Measurements from ENCODE around the gene TGFBR3. TPM values are rescaled to one million over a fixed set of nuclear protein-coding genes. Genes with fewer than 3 reads are reported as not detected.
"Not testable (repeated sequence)": the region's sequence is repeated elsewhere in the genome, so short reads cannot be mapped to it uniquely, and the experiment has no call there.

Gene TGFBR3
- polyA plus RNA-seq, 10 donors, result 26.9 to 44.8 (median 33.6) TPM

DNA sequence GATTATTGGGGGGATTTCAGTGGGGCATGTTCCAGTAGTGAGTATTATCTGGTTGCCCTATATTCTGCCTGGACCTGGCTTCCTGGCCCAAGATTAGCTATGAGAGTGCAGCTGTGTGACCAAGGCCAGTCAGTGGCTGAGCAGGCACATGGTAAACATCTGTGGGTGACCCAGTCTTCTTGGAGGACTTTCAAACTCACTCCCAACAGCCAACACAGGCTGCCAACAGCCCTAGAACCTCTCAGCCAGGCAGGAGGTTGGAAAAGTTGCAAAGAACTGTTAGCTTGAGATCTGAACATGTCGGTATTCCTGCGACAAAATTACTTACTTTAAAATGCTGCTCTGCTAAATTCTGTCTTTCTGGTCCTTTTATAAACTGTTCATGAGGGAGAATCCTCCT is 192.4 kb downstream of the TGFBR3 start:
- peak in 1 of 3 donors; percentile 59 for DNase-seq

DNA sequence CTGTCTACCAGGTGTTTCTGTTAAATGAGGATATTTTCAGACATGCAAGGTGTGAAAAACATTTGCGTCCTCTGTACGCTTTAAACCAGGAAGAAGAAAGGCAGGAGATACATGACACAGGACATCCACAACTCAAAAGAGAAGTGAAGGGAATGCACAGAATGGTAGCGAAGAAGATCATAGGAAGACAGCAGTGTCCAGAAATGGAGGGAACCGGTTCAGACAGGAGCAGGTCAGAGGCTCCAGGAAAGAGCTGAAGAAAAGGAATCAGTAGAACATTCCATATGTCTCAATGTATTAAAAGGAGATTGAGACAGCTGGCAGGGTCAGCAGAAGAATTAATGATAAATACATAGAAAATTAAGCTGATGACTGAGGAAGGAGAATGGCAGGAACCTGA is 194.4 kb downstream of the TGFBR3 start:
- DNase-seq, result no peak

DNA sequence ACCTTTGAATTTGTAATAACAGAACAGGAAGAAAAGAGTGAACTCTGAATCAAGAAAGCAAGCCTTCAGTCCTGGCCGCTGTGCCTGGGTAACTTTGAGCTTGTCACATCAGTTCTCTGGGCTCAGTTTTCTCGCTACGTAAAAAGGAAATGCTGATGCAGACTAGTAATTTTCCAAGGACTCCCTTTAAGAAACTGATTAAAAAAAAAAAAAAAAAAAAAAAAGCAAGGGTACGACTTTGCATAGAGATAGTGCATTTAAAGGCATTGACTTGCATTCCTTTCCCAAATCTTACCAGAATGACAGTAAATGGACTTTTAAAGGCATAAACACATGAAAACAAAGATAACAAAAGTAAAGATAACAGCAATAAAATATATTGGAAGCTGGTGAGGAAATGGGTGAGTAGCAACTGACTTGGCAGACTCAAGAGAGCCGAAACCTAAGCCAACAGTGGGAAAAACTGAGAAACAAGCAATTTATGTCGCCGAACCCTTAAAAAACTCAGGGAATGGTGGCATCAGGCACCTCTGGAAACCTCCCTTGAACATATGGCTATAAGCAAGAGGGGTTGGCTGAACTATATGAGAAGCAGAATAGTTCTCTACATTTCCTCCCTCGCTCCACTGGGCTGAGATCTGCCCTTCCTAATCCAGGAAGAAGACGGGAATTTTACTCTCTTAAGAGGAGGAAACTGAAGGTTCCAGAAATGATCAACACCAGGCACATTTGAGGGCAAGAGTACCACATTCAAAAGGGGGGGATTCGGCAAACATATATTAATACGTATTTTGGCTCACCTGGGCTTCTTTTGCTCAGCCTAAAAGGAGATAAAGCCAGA is 196.1 kb downstream of the TGFBR3 start:
- peak in 1 of 3 donors; percentile 26 for DNase-seq

DNA sequence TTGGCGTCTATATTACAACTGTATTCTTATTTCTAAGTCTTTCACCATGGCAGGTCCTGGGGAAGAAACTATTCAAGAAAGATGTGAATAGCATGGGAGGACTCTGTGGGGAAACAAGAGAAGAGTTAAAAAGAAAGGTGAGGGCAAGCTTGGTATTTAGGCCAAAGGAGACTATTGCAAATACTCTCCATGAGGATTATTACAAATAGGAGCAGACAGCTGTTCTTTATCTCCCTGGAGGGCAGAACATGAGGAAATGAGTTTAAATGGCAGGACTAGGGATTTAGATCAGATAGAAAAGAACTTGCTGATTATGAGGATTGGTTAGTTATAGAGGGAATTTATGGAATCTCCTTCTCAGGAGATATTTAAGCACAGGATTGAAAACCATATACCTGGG is 198.5 kb downstream of the TGFBR3 start:
- DNase-seq, result peak in 1 of 3 donors; percentile 20

DNA sequence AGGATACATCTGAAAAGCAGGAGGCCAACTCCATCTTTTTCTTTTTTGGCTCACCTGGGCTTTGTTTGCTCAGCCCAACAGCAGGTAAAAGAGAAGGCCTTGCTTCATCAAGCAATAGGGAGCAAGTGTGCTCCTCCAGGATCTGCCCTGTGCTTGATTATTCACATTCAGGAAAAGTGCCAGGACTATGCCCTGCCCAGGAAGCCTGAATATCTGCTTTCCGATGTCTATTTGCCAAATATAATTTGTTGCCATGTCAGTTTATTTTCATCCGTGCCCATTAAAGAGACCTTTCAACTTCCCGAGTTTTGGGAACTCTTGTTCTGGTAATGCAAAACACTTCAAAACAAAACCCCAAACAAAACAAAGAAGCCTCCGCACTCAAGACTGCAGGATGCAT is 200.0 kb downstream of the TGFBR3 start:
- DNase-seq, result peak in 1 of 3 donors; percentile 17

DNA sequence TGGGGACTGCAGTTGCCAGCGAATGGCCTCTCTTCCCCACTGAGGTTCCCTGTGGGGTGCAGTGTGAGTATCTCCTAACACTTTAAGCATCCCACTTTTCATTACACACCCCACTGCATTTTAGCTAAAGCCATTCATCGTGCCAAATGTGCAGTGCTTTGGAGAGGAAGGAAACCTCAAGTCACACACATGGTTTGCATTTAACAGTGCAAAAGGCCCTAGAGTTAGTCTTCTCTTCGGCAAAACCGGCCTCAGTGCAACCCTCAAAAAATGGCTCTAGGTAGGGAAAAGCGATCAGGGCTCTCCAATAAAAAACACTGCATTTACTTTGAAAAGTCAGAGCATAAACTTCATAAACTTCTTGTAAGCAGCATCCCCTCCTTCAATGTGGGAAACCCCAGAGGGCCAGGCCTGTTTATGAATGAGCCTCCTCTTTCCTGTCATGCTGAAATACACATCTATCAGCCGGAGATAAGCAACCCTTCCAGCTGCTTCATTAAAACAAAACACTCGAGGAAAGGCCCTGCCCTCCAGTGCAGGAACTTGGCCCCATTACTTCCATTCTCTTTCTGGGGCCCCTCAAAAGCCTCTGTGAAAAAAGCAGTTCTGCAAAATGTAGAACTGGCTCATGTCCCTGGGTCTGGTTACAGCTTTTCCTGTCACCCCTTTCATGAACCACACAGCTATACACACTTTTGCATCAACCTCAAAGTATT is 201.3 kb downstream of the TGFBR3 start:
- peak in 1 of 3 donors; percentile 84 for DNase-seq

DNA sequence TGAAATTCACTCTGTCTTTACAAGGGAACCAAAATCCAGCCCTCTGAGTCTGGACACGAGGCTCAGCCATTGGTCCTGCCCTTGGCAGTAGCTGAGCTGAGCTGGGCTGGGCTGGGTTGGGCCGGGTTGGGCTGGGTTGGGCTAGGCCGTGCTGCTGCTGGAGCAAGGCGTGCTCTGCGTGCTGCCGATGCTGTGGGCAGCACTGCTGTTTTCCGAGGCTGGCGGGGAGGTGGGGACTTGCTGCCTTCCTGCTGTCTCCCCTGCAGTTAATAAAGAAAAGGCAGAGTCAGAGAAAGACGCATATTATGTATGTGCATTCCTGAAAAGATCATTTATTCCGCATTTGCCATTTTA is 202.4 kb downstream of the TGFBR3 start:
- DNase-seq, result peak in 1 of 3 donors; percentile 56

DNA sequence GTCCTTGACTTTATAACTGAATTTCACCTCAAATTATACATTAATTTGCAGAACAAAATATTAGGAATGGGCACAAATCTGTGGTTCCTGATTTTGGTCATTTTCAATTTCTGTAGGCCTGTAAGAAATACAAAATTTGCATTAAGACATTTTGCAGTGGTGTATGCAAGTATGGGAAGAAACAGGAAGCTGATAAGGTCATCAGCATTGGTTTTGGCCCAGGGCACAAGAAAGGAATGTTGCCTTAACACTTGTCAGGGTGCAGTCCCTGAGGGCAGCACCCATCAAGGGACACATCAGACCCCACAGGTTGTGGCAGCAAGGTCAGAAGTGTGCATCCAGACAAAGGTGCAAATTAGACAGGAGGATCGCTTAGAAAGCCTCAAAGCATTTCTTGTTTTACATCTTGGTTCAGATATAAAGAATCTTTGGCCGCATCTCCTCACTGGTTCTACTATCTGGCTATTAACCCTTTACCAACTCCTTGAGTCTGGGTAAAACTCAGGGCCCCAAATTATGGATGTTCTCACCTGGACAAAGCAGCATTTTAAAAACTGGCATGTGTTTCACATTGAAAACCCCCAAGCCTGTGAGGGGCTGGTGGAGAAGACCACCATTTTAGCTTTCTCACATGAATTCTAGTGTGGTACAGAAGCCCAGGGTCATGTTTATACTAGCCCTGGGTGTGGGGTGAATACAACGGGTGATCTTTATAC is 202.9 kb downstream of the TGFBR3 start:
- no peak for DNase-seq

DNA sequence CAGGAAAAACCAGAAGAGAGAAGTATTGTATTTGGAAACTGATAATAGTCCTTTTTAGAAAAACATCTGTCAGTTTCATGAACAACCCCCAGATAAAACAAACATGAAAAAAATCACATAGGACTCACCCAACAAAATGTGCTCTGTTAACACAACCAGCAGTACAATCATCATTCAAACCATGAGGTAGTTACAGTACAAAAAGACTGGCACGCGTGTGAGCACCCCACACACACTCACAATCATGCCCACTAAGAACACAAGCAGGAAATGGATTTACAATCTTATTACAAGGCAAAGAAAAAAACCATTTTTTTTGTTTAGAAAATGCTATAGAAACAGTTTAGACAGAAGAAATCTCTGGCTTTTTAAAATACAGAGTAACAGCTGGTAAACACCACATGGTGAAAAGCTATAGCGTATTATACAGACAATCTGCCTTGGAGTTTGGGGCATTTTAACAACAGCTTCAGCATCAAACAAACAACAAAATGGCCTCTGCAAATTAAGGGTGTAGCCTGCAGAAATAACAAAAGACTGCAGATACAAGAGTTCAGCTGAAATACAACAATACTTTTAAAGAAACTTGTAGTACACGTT is 205.3 kb downstream of the TGFBR3 start:
- DNase-seq, result no peak

DNA sequence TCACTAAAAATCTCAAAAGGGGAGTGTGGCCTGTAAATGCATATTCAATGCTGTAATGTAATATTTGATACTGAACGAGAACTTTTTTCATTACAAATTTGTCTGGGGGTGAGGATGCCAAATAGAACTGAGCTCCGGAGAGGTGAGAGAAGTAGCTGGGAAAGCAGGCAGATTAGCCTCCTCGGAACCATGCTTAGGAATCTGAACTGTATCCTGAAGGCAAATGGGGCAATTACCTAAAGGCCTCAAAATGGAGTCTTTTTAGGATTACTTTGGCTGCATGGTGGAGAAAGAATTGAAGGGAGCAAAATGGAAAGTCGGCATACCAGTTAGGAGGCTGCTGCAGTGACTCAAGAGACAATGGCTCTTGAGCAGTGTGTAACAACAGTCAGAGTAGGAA is 206.5 kb downstream of the TGFBR3 start:
- DNase-seq, result no peak

DNA sequence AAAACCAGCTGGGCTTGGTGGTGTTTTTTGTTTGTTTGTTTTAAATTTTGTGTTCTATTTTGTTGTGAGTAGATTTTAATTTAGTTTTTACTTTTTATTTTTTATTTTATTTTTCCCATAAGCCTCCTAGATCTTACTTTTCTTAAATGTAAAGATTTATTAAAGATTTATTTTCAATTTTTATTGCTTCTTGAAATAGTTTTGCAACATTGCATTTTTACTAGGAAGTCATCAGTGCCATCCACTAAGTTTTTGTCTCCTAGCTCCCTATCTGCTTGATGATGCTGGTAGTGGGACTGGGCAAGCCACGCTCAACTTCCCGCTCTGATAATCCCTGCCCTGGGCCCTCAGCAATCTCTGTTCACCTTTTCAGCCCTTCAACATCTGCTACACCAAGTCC is 209.9 kb downstream of the TGFBR3 start:
- DNase-seq, result no peak

DNA sequence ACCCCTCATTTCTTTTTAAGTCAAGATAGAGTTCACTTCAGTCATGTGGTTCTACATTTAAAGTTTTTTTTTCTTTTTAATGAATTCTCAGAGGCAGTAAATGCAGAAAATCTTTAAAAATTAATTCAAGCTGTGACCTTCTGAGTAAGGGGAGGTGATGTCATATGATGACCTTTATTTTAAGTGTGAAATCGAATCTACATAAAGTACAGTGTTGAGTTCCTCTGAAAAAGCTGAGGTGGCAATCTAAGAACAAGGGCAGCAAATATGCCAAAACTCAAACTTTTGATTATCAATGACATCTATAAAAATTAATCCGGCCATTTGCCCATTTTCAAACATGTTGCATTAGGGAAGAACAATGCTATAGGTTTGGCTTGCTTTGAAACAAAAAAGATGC is 211.8 kb downstream of the TGFBR3 start:
- DNase-seq, result no peak

DNA sequence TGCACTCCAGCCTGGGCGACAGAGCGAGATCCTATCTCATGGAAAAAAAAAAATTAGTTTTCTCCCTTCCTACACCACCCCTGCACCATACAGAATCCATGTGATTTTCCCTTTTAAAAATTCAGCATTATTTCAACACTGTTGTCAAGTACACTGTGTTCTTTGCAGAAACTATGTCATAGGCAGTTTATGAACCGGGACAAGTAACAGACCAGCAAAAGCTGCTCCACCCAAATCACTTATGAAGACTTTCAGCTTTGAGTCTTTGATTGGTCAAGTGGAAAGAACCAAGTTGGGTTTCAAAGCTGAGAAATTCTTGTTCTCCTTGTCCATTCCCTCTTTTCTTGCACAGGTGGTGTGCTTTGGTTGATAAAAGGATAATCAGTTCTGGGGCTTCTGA is 212.3 kb downstream of the TGFBR3 start:
- DNase-seq, result no peak

DNA sequence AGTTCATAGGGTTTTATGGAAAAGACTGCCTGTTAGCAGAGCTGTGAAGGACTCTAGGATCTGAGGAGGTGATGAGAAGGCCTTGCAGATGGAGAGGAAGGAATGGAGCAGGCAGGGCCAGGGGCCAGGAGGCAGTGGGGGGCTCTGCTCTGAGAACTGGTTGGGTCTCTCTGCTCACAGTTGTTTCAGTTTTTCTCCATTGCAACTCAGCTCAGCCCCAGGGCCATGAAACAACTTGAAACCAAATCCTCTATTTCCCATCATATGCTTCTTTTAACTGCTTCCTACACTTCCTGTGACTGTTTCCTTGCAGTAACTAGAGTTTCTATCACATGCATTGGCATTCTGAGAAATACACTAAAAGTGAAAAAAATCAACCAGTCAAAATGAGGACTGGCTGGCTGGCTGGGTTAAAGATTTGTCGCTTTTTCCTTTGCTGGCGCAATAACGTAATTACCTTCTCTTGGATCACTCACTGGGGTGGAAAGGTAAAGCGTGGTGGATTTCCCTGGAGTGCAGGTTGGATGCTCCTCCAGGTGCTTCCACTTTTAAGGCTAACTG is 213.3 kb downstream of the TGFBR3 start:
- no peak for DNase-seq

DNA sequence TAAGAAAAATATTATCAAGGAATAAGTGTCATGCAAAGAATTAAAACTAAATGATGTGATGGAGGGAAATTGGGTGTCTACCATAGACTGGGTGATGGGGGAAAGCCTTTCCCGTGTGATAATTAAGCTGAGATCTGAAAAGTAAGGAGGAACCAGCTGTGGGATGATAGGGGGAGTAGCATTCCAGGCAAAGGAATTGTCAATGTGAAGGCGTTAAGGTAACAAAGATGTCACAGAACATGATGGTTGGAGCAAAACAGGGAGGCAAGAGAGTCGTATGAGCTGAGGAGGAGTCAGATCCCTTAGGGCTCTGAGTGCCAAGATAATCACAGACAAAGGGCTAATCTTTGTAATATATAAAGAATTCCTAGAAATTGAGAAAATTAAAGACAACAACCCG is 215.2 kb downstream of the TGFBR3 start:
- DNase-seq, result no peak

DNA sequence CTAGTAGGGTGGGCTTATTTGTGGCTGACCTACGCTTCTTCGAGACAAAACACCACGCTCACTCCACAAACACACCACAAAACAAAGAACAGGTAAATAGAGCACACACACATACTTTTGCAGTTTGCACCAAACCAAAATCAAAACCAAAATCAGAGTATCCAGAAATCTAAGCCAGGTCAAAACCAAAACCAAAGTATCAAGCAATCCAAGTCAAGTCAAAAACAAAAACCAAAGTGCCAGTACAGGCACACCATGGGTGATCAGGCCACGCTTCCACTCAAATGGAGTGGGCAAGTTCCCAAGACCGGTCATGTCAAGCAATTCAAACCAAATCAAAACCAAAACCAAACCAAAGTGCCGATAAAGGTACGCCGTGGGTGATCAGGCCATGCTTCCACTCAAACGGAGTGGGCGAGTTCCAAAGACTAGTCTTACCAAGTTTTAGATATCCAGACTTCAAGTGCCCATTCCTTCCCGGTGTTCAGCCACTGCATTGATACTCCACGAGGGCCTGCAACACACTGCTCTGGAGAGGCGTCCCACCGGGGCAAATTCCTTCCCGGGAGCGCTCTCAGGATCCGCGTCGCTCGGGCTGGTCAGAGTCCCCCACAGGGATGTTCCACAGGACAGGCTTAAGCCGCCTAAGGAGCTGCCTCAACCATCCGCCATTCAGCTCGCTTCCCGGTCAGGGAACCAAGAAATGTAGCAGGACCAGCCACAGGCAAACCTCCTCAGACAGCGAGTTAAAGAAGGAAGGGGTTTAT is 216.2 kb downstream of the TGFBR3 start:
- DNase-seq, result no peak

DNA sequence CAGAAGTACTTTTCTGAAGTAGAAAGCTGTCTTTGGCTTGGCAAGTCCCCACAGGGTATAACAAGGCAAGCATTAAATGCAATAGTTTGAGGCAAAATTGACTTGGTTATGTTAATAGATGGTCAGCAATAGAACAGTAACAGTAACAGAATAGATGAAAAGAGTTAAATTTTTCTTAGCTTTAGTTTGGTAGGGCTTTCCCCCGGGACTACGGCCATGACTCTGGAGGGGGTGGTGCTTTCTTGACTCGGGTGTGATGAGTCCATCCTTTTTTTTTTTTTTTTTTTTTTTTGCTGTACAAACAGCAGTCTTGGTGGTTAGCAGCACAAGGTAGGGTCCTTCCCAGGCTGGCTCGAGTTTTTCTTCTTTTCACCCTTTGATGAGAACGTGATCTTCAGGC is 219.3 kb downstream of the TGFBR3 start:
- not testable (repeated sequence) for DNase-seq

DNA sequence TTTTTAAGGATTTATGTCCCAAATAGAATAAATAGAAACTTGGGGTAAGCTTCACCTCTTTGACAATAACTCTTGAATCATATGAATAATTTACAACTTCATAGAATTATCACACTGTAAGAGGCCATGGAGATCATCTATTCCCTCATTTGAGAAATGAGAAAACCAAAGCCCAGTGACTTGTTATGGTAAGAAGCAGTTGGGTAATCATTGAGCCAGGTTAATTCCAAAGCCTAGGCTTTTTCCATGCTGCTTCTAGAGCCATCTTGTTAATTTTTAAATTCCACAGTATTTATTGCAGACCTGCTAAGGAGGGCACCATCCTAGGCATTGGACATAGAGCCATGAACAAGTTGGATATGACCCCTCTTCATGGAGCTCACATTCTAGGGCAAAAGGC is 224.8 kb downstream of the TGFBR3 start:
- no peak for DNase-seq

DNA sequence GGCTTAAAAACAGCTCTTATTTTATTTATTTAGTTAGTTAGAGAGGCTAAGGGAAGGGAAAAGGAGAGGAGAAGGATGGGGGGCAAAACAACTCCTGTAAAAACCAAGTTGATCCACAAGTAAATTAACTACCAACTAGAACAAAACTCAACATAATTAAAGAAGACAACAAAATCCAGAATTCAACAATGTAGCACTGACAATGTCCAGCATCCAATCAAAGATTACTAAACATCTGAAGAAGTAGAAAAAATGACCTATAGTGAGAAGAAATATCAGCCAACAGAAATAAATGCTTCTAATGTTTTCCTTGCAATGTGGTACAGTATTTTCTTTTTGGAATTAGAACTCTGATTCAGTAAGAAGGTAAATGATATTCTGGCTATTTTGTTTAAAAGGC is 225.2 kb downstream of the TGFBR3 start:
- no peak for DNase-seq

DNA sequence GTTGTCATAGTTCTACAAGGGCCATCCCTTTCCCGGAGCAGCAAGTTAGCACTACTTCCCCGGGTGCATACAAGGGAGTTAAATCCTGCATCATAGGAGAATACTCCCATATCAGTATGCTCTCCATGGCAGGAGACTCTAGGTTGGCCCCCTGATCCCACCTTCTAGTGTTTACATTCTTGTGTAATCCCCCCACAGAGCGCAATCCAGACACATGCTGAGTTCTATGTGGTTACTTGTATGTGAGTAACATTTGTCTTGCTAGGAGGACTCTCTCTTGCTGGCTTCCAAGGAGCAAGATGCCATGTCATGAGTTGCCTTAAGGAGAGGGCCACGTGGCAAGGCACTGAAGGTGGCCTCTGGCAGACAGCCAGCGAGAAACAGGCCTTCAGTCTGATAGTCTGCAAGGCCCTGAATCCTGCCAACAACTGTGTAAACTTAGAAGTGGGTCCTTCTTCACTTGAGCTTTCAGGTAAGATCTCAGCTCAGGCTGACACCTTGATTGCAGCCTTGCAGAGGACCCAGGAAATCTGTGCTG is 230.0 kb downstream of the TGFBR3 start:
- no peak for DNase-seq

DNA sequence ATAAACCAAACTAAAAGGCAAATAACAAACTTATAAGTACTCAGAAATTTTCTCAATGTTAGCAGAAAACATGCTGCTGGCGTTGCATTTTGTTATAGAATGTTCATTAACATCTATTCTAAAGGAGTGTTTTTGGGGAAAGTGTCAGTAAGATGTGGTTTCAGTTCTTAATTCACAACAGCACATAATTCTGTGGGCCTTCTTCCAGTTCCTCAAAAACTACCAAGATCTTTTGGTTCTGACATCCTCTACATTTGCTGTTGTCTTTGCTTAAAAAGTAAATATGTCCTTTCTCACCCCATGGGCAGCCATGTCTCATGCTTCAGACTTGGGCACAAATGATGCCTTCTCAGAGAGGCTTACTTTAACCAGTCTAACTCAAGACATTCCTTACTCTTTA is 232.8 kb downstream of the TGFBR3 start:
- no peak for DNase-seq
